Gastroesophageal sphincter (tissue), 2 donors: ENCODE data around the gene VSNL1.

Experiments
- EP300 ChIP-seq: sonication (generic); formaldehyde crosslinking; IDR thresholded peaks from one replicate; pipeline ENCODE4 v1.6.1; 2017; ENCODE audit warnings: antibody characterized with exemption, mild to moderate bottlenecking
- POLR2AphosphoS5 ChIP-seq: sonication (generic); formaldehyde crosslinking; IDR thresholded peaks from one replicate; pipeline ENCODE4 v1.6.1; 2017; ENCODE audit warnings: antibody characterized with exemption

DNA sequence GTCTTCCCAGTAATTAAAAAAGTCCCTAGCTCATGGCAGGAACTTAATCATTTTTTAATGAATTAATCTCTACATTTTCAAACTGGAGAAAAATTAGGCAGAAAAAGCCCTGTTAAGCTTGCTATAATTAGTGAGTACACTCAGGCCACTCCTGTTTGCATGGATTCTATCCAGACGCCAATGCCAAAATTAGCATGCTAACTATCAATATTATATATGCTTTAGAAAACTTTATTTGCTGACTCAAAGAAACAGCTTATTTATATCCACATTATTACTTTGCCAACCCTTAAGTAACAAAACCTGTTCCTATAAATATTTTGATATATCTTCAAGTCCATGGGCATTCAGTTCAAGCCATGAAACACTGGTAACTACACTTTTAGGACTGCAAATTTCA, 122.2 kb downstream of the VSNL1 start:
- no peak for TF ChIP-seq POLR2AphosphoS5
- no peak for TF ChIP-seq EP300
